A673 (cell line): Measurements from ENCODE around the gene SMAD6. TPM values are rescaled to one million over a fixed set of nuclear protein-coding genes. Genes with fewer than 3 reads are reported as not detected.

Experiments
- BruUV-seq: library from RNA; stranded (reverse); fragments of 400-500 nt; replicated peaks from 2 replicates; lab custom pipeline; 2021; lab: Mats Ljungman, UMichigan
- CTCF ChIA-PET: fragments of 300-600 bp; sonication (Branson Sonifier 250); formaldehyde crosslinking; loops from one replicate; lab custom pipeline; 2022; ENCODE audit warnings: antibody characterized with exemption; lab: Charles Lee
- POLR2A ChIA-PET: fragments of 300-600 bp; sonication (Branson Sonifier 250); formaldehyde crosslinking; loops from one replicate; lab custom pipeline; 2022; ENCODE audit warnings: antibody characterized with exemption; ENCODE audit not compliant: low non-redundant PET; lab: Charles Lee
- DNase-seq: peaks from one replicate; pipeline ENCODE4 v3.0.0-alpha.2; 2015; ENCODE audit warnings: low spot score
- H3K27ac ChIP-seq: fragments of 200-600 bp; sonication (generic); 2 replicates; pipeline ENCODE4 v1.5.1; 2016; ENCODE audit warnings: mixed run types, low read depth, mild to moderate bottlenecking, mixed read lengths, antibody characterized with exemption, low read length; ENCODE audit not compliant: poor library complexity, severe bottlenecking
- H3K27me3 ChIP-seq: fragments of 200-600 bp; sonication (generic); replicated peaks from 2 replicates; pipeline ENCODE4 v1.6.1; 2017; ENCODE audit warnings: mixed run types, low read depth, mild to moderate bottlenecking, mixed read lengths, antibody characterized with exemption, low read length; ENCODE audit not compliant: insufficient read depth, poor library complexity
- H3K36me3 ChIP-seq: fragments of 200-600 bp; sonication (generic); 2 replicates; pipeline ENCODE4 v1.6.1; 2016; ENCODE audit warnings: mixed run types, mild to moderate bottlenecking, mixed read lengths, antibody characterized with exemption, low read length; ENCODE audit not compliant: insufficient read depth, poor library complexity, severe bottlenecking
- H3K4me1 ChIP-seq: fragments of 200-600 bp; sonication (generic); 2 replicates; pipeline ENCODE4 v1.6.1; 2017; ENCODE audit warnings: mixed run types, mild to moderate bottlenecking, mixed read lengths, antibody characterized with exemption, low read length; ENCODE audit not compliant: insufficient read depth, poor library complexity, severe bottlenecking
- H3K4me3 ChIP-seq: fragments of 200-600 bp; sonication (generic); 2 replicates; pipeline ENCODE4 v1.5.1; 2016; ENCODE audit warnings: low read depth, mixed run types, mild to moderate bottlenecking, mixed read lengths, low read length; ENCODE audit not compliant: poor library complexity, severe bottlenecking
- H3K9me3 ChIP-seq: fragments of 200-600 bp; sonication (generic); 2 replicates; pipeline ENCODE4 v1.6.1; 2016; ENCODE audit warnings: mixed run types, low read depth, mild to moderate bottlenecking, mixed read lengths, antibody characterized with exemption, low read length; ENCODE audit not compliant: poor library complexity, severe bottlenecking
- CTCF ChIP-seq: fragments of 300-800, 200-600 bp; sonication (generic); conservative IDR thresholded peaks from 2 replicates; pipeline ENCODE4 v1.5.1; 2017; ENCODE audit warnings: low read depth, mild to moderate bottlenecking, antibody characterized with exemption, low read length, moderate library complexity, mixed read lengths
- EZH2 ChIP-seq: fragments of 200-600 bp; sonication (generic); IDR thresholded peaks from 2 replicates; pipeline ENCODE4 v1.6.1; 2017; ENCODE audit warnings: borderline replicate concordance, low read depth, mild to moderate bottlenecking, mixed read lengths, antibody characterized with exemption, low read length; ENCODE audit not compliant: poor library complexity, severe bottlenecking
- intact Hi-C: fragments of 100-400 bp; cut with micrococcal nuclease; formaldehyde crosslinking; loops from one replicate; pipeline ENCODE4 v1.10.0; 2022; ENCODE audit not compliant: unreplicated experiment
- total RNA-seq: library from RNA; stranded (reverse); gene quantifications from 2 replicates; pipeline ENCODE4 v1.2.3, GENCODE V29; 2021

SMAD6 gene
- total RNA-seq, 1 experiment from 2014 or later, result 63.9 TPM

- POLR2A ChIA-PET, result no interaction called here
- TF ChIP-seq CTCF, result no peak
- CTCF ChIA-PET, result interaction anchor here (0.6 kb wide), 1 partner anchor 1145 kb away, joined by 4 read pairs; no protein-coding TSS in a partner anchor
- no TSS peak for BruUV-seq
- H3K4me1 ChIP-seq, result peaks cover 21% of the 10 kb centered on the region
- DNase-seq, result no peak
- no peak overlapping the region for H3K4me3 ChIP-seq
- no peaks in the 10 kb centered on the region for H3K27me3 ChIP-seq
- no peaks in the 10 kb centered on the region for H3K36me3 ChIP-seq
- intact Hi-C loops, result no loop called here
- no peaks in the 10 kb centered on the region for H3K9me3 ChIP-seq
- no peak overlapping the region for H3K27ac ChIP-seq
Observed at GRCh38 chr15:66661432-66662096, 40.5 kb upstream of the SMAD6 start.

GRCh38 chr15:66662522-66662921 is 39.5 kb upstream of the SMAD6 start:
- Histone ChIP-seq H3K27ac (no peak overlapping the region), H3K36me3 (no peaks in the 10 kb centered on the region), H3K4me3 (no peak overlapping the region), H3K27me3 (no peaks in the 10 kb centered on the region), H3K9me3 (no peaks in the 10 kb centered on the region), H3K4me1 (peaks cover 12% of the 10 kb centered on the region)
- ChIA-PET POLR2A (no interaction called here), CTCF (no interaction called here)
- intact Hi-C loops, result no loop called here
- BruUV-seq, result no TSS peak
- no peak for DNase-seq
- no peak for TF ChIP-seq CTCF
- TF ChIP-seq EZH2, result no peak

GRCh38 chr15:66663664-66664063 is 38.4 kb upstream of the SMAD6 start:
- no peak for DNase-seq
- H3K9me3 ChIP-seq, result no peaks in the 10 kb centered on the region
- H3K4me1 ChIP-seq, result peaks cover under 1% of the 10 kb centered on the region
- BruUV-seq, result no TSS peak
- H3K27ac ChIP-seq, result no peak overlapping the region
- H3K27me3 ChIP-seq, result no peaks in the 10 kb centered on the region
- ChIA-PET CTCF (no interaction called here), POLR2A (no interaction called here)
- no peak overlapping the region for H3K4me3 ChIP-seq
- no peak for TF ChIP-seq CTCF
- TF ChIP-seq EZH2, result no peak
- intact Hi-C loops, result no loop called here
- no peaks in the 10 kb centered on the region for H3K36me3 ChIP-seq
